NCI-H345 treated with DMSO at 0.1 percent for 48 hours (cell line): Measurements from ENCODE around the gene AP2S1.
A peak's percentile ranks its signal among the peaks of the same experiment; 100 is the strongest.
"Not testable (repeated sequence)": the region's sequence is repeated elsewhere in the genome, so short reads cannot be mapped to it uniquely, and the experiment has no call there.

ENCODE experiments used
- DNase-seq: peaks from one replicate; lab custom pipeline; 2025; ENCODE audit not compliant: unreplicated experiment; lab: John Stamatoyannopoulos, UW

AP2S1 gene

GRCh38 chr19:46844067-46844489 is 6.6 kb downstream of the AP2S1 start:
- DNase-seq = no peak

GRCh38 chr19:46842791-46843190 is 7.9 kb downstream of the AP2S1 start:
- DNase-seq = no peak

GRCh38 chr19:46841458-46842083 is 9.1 kb downstream of the AP2S1 start:
- DNase-seq = no peak

GRCh38 chr19:46840498-46840942 is 10.1 kb downstream of the AP2S1 start:
- DNase-seq = peak; percentile 20

GRCh38 chr19:46839752-46840497 is 10.7 kb downstream of the AP2S1 start:
- DNase-seq = no peak

- DNase-seq = no peak
These were observed 12.5 kb downstream of the AP2S1 start for GRCh38 chr19:46838160-46838559.

GRCh38 chr19:46834984-46835383 is 15.7 kb downstream of the AP2S1 start:
- DNase-seq = no peak

- DNase-seq = no peak
These were observed 16.5 kb downstream of the AP2S1 start for GRCh38 chr19:46834121-46834520.

- no peak for DNase-seq
These were observed 19.8 kb downstream of the AP2S1 start for GRCh38 chr19:46830864-46831263.

- no peak for DNase-seq
These were observed 22.2 kb downstream of the AP2S1 start for GRCh38 chr19:46828484-46828883.

GRCh38 chr19:46825731-46826055 is 25.0 kb downstream of the AP2S1 start:
- DNase-seq = no peak

GRCh38 chr19:46824890-46825730 is 25.5 kb downstream of the AP2S1 start:
- no peak for DNase-seq

GRCh38 chr19:46823049-46823448 is 27.6 kb downstream of the AP2S1 start:
- DNase-seq = no peak

GRCh38 chr19:46822410-46822787 is 28.2 kb downstream of the AP2S1 start:
- not testable (repeated sequence) for DNase-seq

- no peak for DNase-seq
These were observed 28.9 kb downstream of the AP2S1 start for GRCh38 chr19:46821512-46822409.

- no peak for DNase-seq
These were observed 31.8 kb downstream of the AP2S1 start for GRCh38 chr19:46818812-46819211.

- no peak for DNase-seq
These were observed 34.6 kb downstream of the AP2S1 start for GRCh38 chr19:46815833-46816627.

- no peak for DNase-seq
These were observed 36.7 kb downstream of the AP2S1 start for GRCh38 chr19:46813839-46814358.

GRCh38 chr19:46812977-46813838 is 37.4 kb downstream of the AP2S1 start:
- DNase-seq = no peak
